GM19023 (cell line): ENCODE results near the gene ADAP1.

ENCODE experiments used
- ATAC-seq: cut with Tn5 transposase; IDR thresholded peaks from one replicate; pipeline ENCODE4 v1.9.1; 2021; ENCODE audit warnings: mild to moderate bottlenecking, moderate library complexity; ENCODE audit not compliant: unreplicated experiment

Gene ADAP1

DNA sequence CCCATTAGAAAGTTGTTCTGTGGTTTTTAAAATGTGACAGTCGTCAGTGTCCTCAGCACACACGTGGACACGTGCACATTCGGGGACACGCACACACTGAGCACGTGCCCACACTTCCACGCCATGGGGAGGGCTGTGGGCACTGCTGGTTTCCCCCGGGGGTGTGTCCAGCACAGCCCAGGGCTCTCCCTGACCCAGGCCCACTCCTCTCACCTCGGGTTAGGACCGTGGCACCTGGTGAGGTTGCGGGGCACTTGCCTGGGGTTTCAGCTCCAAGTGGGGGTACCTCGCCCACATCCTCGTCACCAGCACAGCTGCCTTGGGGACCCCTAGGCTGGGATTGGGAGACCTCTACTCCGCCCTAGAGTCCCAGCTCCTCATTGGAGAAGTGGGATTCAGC, 57.4 kb downstream of the ADAP1 start:
- no peak for ATAC-seq

DNA sequence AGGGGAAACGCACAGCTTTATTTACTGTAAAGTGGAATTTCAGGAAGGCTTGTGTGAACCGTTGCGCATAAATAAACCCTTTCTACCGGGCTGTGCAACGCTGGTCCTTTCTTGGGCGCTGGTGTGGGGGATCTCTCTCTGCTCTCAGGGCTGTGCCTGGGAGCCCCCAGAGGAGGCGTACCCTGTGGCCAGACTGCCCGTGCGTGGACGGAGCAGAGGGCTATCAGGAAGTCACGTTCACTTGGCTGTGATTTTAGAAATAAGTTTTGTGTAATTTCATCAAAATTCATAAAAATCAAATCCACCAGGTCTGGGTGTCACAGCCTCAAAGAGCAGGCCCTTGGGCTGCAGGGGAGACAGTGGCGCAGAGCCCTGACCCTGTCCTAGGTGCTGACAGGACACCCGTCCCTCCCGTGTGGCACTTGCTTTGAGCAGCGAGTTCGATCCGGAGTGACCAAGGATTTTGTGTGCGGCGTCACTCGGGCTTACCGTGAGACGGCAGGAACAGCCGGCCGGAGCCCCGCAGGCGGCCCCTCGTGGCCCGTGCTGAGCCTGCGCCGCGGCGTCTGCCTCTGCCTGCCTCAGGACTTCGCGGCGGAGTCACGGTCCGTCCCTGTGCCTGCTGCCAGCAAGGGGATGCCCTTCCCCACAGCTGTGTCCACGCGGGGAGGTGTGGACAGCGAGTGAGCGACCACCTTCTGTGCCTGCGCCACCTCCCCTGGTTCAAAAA, 58.0 kb downstream of the ADAP1 start:
- no peak for ATAC-seq

GRCh38 chr7:895451-896052, 58.9 kb downstream of the ADAP1 start:
- ATAC-seq, result no peak

DNA sequence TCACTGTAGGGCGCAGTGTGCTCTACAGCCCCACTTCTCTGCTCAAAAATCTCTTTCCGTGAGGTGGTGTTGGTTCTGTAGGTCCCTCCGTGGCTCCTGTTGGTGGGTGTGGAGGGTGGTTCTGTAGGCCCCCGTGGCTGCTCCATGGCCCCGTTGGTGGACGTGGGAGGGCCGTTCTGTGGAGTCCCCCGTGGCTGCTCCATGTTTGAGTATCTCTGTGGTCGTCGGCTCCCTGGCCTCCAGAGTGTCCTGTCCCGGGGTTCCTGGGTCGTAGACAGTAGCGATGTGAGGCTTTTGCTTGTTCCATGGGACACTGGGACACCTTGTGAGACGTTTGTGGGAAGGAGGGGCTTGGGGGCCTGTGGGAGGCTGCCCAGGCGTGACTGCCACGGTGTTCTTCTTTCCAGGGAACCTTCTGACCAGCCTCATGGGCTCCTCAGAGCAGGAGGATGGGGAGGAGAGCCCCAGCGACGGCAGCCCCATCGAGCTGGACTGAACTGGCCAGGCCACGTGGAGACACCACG, 59.5 kb downstream of the ADAP1 start:
- no peak for ATAC-seq

GRCh38 chr7:894164-894867, 60.2 kb downstream of the ADAP1 start:
- no peak for ATAC-seq

- no peak for ATAC-seq
These were observed 60.8 kb downstream of the ADAP1 start for GRCh38 chr7:893686-894085.

DNA sequence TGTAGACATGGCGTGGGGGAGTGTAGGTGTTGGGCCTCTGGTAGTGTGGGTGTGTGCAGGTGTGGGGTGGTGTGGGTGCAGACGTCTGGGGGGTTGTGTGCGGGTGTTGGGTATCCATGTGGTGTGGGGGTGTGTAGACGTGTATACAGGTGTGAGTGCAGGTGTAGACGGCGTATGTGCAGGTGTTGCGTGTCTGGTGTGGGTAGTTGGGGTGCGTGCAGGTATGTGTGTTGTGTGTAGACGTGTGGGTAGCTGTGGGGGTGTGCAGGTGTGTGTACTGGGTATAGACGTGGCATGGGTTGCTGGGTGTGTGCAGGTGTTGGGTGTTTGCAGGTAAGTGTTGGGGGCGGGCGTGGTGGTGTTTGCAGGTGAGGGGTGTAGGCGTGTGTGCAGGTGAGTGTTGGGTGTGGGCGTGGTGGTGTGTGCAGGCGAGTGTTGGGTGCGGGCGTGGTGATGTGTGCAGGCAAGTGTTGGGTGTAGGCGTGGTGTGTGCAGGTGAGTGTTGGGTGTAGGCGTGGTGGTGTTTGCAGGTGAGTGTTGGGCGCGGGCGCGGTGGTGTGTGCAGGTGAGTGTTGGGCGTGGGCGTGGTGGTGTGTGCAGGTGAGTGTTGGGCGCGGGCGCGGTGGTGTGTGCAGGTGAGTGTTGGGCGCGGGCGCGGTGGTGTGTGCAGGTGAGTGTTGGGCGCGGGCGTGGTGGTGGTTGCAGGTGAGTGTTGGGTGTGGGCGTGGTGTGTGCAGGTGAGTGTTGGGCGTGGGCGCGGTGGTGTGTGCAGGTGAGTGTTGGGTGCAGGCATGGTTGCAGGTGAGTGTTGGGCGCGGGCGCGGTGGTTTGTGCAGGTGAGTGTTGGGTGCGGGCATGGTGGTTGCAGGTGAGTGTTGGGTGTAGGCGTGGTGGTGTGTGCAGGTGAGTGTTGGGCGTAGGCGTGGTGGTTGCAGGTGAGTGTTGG, 61.6 kb downstream of the ADAP1 start:
- no peak for ATAC-seq

DNA sequence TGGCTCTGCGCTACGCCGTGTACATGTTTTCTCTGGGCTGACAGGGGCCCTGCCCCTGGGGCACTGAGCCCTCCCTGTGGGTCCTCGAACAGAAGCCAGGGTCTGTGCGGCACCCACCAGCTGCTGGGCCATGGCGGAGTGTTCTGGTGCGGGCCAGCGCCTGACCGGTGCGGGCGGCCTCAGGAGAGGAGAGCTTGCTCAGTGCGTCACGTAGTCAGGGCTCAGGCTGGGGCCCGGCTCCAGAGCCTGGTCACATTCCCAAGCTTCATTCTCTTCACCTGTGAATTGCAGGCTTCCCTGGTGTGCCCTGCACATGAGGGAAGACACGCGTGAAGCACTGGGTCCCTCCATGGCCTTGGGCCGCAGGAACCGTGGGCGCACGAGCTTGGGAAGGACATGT, 62.7 kb downstream of the ADAP1 start:
- ATAC-seq, result no peak

DNA sequence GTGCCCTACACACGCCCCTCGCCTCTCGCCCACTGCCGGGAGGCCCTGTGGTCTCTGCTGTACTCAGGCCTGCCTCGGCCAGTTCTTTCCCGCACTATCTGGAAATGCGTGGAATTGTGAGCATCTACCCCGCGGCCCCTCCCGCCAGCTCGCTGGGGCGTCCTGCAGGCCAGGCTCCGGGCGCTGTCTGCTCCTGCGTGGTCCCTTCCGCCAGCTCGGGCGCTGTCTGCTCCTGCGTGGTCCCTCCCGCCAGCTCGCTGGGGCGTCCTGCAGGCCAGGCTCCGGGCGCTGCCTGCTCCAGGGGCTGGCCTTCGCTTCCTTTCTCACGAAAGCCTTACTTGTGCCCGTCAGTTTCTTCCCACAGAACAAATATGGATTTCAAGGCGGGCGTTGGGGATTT, 63.2 kb downstream of the ADAP1 start:
- no peak for ATAC-seq

GRCh38 chr7:890868-891267, 63.6 kb downstream of the ADAP1 start:
- ATAC-seq, result no peak

- ATAC-seq, result no peak
These were observed 65.1 kb downstream of the ADAP1 start for GRCh38 chr7:889391-889790.

GRCh38 chr7:889025-889390, 65.5 kb downstream of the ADAP1 start:
- ATAC-seq, result no peak

GRCh38 chr7:888081-889024, 66.1 kb downstream of the ADAP1 start:
- ATAC-seq, result no peak

DNA sequence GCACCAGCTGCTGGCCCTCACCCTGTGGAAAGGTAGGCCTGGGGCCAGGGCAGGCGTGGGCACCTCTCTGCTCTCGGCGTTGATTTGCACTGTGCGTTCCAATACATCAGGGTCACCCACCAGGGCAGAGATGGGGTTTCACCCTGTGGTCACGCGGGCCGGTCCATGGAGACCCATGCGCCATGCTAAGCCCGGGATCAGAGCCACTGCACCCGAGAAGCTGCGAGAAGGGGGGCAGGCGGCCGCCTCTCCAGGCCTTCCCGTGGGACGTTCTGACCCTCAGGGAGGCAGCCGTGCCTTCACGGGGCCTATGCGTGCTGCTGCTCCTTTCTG, 67.0 kb downstream of the ADAP1 start:
- ATAC-seq, result no peak

- ATAC-seq, result no peak
These were observed 67.6 kb downstream of the ADAP1 start for GRCh38 chr7:886626-887487.

GRCh38 chr7:885893-886625, 68.4 kb downstream of the ADAP1 start:
- ATAC-seq, result no peak

DNA sequence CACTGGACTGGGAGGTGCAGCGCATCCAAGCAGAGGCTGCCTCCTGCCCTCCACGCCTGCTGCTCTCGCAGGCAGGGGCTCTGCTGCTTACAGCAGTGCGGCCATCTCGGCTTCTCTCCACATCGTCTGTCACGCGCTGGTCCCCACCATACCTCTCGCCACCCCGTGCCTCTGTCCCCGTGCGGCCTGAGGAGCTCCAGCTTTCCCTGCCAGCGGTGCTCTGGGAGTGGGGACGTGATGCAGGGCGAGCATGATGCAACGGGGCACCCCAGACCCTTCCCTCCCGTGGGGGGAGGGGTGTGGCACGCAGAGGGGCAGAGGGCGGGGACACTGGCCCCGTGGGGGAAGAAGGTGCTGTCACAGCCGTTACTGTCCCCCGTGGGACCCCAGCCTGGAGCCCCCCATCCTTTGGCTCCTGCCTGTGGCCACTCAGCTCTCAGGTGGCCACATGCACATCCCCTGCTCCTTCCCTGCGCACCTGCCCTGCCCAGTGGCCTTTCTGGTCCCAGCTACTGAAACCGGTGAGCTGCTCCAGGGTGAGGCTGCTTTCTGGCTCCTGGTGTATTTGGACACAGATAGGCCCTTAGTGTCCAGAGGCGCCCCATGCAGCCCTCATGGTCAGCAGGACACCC, 69.1 kb downstream of the ADAP1 start:
- no peak for ATAC-seq
